Measurements from ENCODE around the gene CCDC92. TPM values are rescaled to one million over a fixed set of nuclear protein-coding genes. Genes with fewer than 3 reads are reported as not detected.

Gene CCDC92
- total RNA-seq, 2 donors from 2014 or later, result 34.4 to 39.2 TPM

DNA sequence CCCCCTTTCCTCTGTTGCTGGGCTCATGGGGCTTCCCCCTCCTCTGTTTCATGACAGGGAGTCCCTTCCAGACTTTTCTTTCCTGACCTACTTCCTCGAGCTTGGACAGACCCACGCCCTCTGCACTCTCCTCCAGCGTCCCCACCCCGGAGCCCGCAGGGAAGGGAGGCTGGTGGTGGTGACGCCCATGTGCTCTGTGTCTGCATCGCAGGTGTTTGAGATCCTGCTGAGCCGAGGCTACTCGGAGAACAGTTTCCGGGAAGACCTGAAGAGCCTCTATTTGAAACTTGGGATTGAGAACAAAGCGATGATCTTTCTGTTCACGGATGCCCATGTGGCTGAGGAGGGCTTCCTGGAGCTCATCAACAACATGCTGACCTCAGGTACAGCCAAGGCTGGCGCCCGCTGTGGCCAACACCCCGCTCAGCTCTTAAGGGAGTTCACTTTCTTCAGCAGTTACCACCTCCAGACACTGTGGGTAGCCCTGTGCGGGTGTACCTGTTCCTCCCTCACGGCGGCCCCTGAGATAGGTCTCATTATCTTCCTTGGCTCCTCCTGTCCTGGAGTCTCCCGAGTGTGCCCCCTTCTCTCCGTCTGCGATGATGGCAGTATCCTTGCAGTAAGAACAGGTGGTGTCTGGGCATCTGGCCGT, 85.6 kb downstream of the CCDC92 start:
- no peak overlapping the region for H3K4me3 ChIP-seq
- H3K27me3 ChIP-seq, result no peaks in the 10 kb centered on the region
- TF ChIP-seq, protein P1, sequence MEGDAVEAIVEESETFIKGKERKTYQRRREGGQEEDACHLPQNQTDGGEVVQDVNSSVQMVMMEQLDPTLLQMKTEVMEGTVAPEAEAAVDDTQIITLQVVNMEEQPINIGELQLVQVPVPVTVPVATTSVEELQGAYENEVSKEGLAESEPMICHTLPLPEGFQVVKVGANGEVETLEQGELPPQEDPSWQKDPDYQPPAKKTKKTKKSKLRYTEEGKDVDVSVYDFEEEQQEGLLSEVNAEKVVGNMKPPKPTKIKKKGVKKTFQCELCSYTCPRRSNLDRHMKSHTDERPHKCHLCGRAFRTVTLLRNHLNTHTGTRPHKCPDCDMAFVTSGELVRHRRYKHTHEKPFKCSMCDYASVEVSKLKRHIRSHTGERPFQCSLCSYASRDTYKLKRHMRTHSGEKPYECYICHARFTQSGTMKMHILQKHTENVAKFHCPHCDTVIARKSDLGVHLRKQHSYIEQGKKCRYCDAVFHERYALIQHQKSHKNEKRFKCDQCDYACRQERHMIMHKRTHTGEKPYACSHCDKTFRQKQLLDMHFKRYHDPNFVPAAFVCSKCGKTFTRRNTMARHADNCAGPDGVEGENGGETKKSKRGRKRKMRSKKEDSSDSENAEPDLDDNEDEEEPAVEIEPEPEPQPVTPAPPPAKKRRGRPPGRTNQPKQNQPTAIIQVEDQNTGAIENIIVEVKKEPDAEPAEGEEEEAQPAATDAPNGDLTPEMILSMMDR (IDR thresholded peaks at IDR 0.05), result no peak
- H3K9me3 ChIP-seq, result peaks cover 0 to 6% of the 10 kb centered on the region in 2 donors
- no peak overlapping the region for H3K27ac ChIP-seq
- H3K36me3 ChIP-seq, result no peaks in the 10 kb centered on the region
- no peak for DNase-seq (ENCODE audit: low spot score)
- H3K4me1 ChIP-seq, result no peaks in the 10 kb centered on the region

- DNase-seq (ENCODE audit: low spot score), result no peak
- Histone ChIP-seq H3K36me3 (no peaks in the 10 kb centered on the region), H3K27me3 (no peaks in the 10 kb centered on the region), H3K4me3 (no peak overlapping the region), H3K9me3 (peaks cover 0 to 6% of the 10 kb centered on the region in 2 donors), H3K27ac (no peak overlapping the region), H3K4me1 (no peaks in the 10 kb centered on the region)
- TF ChIP-seq, protein P1 (IDR thresholded peaks at IDR 0.05), result no peak
Observed at GRCh38 chr12:123886258-123886657, 86.4 kb downstream of the CCDC92 start.

Other genes starting within 250 kb of the CCDC92 start
- under 1 TPM in 1 of 2 donors, not detected in 1; 0.11 TPM for gene DNAH10, start 210.5 kb downstream of the CCDC92 start, total RNA-seq
- 10 to 100 TPM; 53.1 to 56.2 TPM for gene ZNF664, start 384 bp upstream of the CCDC92 start, total RNA-seq

All from right atrium auricular region (tissue), 2 donors.